ENCODE results near the gene FHOD1. TPM values are rescaled to one million over a fixed set of nuclear protein-coding genes. Genes with fewer than 3 reads are reported as not detected.

FHOD1 gene
- total and polyA plus RNA-seq, 9 of the 15 experiments (the other 6 are each of a cell fraction or from before 2014, with no cell fraction given) = 18.7 to 126 (median 32.3) TPM

DNA sequence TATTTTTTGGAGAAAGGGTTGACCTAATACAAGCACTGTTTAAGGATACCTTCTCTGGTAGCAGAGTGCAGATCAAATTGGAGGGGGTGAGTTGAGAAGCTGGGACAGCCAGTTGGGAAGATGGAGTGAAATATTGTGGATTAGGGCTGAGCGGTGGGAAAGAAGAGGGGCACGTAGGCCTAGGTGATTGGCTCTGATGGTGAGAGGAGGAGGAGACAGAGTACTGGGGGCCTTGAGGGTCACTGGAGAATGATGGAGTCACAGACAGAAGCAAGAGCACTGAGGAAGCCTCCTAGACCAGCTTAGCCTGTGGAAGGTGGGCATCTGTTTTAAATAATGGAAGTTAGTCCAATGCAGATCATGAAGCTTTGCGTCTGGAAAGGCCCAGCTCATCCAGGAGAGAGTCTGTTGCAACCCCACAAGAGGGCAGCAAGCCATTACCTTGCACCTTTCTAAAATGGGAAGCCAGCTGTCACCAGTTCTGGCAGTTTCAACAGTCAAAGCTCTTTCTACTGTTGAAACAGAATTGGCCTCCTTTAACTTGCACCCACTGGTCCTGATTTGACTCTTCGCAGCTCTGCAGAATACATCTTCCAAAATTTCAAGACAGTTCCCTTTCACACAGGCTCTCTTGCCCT, 13.3 kb upstream of the FHOD1 start (continued):
- TF ChIP-seq, protein P1, sequence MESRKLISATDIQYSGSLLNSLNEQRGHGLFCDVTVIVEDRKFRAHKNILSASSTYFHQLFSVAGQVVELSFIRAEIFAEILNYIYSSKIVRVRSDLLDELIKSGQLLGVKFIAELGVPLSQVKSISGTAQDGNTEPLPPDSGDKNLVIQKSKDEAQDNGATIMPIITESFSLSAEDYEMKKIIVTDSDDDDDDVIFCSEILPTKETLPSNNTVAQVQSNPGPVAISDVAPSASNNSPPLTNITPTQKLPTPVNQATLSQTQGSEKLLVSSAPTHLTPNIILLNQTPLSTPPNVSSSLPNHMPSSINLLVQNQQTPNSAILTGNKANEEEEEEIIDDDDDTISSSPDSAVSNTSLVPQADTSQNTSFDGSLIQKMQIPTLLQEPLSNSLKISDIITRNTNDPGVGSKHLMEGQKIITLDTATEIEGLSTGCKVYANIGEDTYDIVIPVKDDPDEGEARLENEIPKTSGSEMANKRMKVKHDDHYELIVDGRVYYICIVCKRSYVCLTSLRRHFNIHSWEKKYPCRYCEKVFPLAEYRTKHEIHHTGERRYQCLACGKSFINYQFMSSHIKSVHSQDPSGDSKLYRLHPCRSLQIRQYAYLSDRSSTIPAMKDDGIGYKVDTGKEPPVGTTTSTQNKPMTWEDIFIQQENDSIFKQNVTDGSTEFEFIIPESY (CRISPR knock-in tag; IDR thresholded peaks at IDR 0.05) = no peak
- TF ChIP-seq KDM2B (CRISPR knock-in tag; IDR thresholded peaks at IDR 0.05) = no peak
- no peak for TF ChIP-seq DIDO1 (tag; IDR thresholded peaks at IDR 0.05; ENCODE audit: low read depth)
- peak; percentile 92 to 97 for TF ChIP-seq RAD21 (CRISPR knock-in tag; conservative IDR thresholded peaks at IDR 0.05 in 1 of 2, IDR thresholded peaks at IDR 0.05 in 1 of 2)
- TF ChIP-seq, protein P2, sequence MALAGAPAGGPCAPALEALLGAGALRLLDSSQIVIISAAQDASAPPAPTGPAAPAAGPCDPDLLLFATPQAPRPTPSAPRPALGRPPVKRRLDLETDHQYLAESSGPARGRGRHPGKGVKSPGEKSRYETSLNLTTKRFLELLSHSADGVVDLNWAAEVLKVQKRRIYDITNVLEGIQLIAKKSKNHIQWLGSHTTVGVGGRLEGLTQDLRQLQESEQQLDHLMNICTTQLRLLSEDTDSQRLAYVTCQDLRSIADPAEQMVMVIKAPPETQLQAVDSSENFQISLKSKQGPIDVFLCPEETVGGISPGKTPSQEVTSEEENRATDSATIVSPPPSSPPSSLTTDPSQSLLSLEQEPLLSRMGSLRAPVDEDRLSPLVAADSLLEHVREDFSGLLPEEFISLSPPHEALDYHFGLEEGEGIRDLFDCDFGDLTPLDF (CRISPR knock-in tag; IDR thresholded peaks at IDR 0.05) = no peak
- no peak for TF ChIP-seq ZNF57 (CRISPR knock-in tag; IDR thresholded peaks at IDR 0.05)
- no peak for TF ChIP-seq SRSF1 (IDR thresholded peaks at IDR 0.05; ENCODE audit: low read depth, low read length)
- TF ChIP-seq FUS (optimal IDR thresholded peaks at IDR 0.05; ENCODE audit: low read depth, low read length) = no peak
- TF ChIP-seq, protein P3, sequence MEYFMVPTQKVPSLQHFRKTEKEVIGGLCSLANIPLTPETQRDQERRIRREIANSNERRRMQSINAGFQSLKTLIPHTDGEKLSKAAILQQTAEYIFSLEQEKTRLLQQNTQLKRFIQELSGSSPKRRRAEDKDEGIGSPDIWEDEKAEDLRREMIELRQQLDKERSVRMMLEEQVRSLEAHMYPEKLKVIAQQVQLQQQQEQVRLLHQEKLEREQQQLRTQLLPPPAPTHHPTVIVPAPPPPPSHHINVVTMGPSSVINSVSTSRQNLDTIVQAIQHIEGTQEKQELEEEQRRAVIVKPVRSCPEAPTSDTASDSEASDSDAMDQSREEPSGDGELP (CRISPR knock-in tag; IDR thresholded peaks at IDR 0.05; ENCODE audit: borderline replicate concordance) = peak; percentile 58
- TF ChIP-seq CHD2 (IDR thresholded peaks at IDR 0.05; ENCODE audit: low read depth, low read length) = no peak
- TF ChIP-seq TRIM24 (IDR thresholded peaks at IDR 0.05) = peak in 1 of 2 experiments; percentile 21; a peak in 1 of 4 replicates
- peak; percentile 77 for TF ChIP-seq KLF16 (IDR thresholded peaks at IDR 0.05)
- TF ChIP-seq ZNF146 (CRISPR knock-in tag; IDR thresholded peaks at IDR 0.05; ENCODE audit: unreplicated experiment) = no peak
- TF ChIP-seq RB1 (IDR thresholded peaks at IDR 0.05; ENCODE audit: low read depth) = peak; percentile 40; the same call in 1 of the 2 replicates
- TF ChIP-seq ZNF24 (IDR thresholded peaks at IDR 0.05) = no peak
- no peak for TF ChIP-seq XRCC3 (IDR thresholded peaks at IDR 0.05)
- no peak for TF ChIP-seq SMARCB1 (IDR thresholded peaks at IDR 0.05; ENCODE audit: insufficient read length, low read depth)
- TF ChIP-seq TRIM28 (IDR thresholded peaks at IDR 0.05) = no peak
- no peak for TF ChIP-seq BACH1 (tag; IDR thresholded peaks at IDR 0.05)
- no peak for TF ChIP-seq TARDBP (IDR thresholded peaks at IDR 0.05)
- TF ChIP-seq BRF1 (IDR thresholded peaks at IDR 0.05; ENCODE audit: borderline replicate concordance, extremely low read depth, insufficient read length) = no peak
- no peak for TF ChIP-seq GABPA (tag; conservative IDR thresholded peaks at IDR 0.05; ENCODE audit: low read depth)
- TF ChIP-seq, protein P4, sequence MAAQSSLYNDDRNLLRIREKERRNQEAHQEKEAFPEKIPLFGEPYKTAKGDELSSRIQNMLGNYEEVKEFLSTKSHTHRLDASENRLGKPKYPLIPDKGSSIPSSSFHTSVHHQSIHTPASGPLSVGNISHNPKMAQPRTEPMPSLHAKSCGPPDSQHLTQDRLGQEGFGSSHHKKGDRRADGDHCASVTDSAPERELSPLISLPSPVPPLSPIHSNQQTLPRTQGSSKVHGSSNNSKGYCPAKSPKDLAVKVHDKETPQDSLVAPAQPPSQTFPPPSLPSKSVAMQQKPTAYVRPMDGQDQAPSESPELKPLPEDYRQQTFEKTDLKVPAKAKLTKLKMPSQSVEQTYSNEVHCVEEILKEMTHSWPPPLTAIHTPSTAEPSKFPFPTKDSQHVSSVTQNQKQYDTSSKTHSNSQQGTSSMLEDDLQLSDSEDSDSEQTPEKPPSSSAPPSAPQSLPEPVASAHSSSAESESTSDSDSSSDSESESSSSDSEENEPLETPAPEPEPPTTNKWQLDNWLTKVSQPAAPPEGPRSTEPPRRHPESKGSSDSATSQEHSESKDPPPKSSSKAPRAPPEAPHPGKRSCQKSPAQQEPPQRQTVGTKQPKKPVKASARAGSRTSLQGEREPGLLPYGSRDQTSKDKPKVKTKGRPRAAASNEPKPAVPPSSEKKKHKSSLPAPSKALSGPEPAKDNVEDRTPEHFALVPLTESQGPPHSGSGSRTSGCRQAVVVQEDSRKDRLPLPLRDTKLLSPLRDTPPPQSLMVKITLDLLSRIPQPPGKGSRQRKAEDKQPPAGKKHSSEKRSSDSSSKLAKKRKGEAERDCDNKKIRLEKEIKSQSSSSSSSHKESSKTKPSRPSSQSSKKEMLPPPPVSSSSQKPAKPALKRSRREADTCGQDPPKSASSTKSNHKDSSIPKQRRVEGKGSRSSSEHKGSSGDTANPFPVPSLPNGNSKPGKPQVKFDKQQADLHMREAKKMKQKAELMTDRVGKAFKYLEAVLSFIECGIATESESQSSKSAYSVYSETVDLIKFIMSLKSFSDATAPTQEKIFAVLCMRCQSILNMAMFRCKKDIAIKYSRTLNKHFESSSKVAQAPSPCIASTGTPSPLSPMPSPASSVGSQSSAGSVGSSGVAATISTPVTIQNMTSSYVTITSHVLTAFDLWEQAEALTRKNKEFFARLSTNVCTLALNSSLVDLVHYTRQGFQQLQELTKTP (IDR thresholded peaks at IDR 0.05; ENCODE audit: low read depth in 1 of 2, partially characterized antibody in 2 of 2) = no peak

Measured in K562 (cell line).